ENCODE results near the gene COL4A5.
"Not testable (repeated sequence)": the region's sequence is repeated elsewhere in the genome, so short reads cannot be mapped to it uniquely, and the experiment has no call there.

Gene COL4A5

DNA sequence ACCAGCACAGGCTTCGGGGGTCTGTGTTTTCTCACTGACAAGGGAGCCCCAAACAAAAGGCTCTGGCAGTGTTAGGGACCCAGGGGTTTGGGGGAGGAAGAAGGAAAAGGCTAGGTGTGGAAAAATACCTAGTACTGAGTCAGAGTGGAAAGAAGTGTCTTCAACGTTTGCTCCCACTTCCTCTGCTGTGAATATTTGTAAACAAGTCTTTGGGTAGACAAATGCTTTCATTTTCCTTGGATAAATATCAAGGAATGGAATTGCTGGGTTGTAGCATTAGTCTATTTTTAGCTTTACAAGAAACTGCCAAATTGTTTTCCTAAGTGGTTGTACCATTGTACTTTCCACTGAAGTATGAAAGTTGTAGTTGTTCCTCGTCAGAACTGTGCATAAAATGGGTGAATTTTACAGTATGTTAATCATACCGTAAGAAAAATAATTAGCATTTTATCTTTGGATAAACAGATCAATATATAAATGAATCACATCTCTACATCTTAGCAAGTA, 17.4 kb downstream of the COL4A5 start:
- DNase-seq = no peak

DNA sequence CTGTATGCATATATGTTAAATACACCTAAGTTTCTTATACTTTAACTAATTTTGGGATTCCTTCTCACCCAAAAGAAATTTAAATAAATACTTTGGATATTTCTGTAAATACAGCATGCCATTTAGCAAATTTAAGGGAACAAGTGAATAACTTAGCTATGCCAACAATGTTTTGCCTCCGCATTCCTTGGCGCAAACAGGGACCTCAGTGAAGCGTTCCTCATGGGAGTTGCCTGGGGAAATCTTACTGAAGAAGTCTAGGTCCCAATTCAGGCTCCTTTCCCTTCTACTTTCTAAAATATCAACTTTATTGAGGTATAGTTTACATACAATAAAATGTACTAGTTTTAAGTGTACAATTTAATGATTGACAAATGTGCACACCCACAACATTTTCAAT, 25.0 kb downstream of the COL4A5 start:
- DNase-seq = no peak

DNA sequence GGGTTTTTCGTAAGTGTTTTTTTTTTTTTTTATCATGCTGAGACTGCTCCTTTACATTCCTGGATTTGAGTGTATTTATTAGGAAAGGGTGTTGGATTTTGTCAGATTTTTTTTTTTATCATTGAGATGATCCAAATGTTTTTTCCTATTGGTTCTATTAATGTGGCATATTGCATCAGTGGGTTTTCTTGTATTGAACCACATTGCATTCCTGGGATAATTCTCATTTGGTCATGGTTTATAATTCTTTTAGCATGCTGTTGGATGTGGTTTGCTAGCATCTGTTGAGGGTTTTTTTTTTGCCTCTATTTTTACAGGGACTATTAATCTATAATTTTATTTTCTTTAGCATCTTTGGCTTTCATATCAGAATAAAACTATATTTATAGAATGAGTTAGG, 28.8 kb downstream of the COL4A5 start:
- DNase-seq = no peak

DNA sequence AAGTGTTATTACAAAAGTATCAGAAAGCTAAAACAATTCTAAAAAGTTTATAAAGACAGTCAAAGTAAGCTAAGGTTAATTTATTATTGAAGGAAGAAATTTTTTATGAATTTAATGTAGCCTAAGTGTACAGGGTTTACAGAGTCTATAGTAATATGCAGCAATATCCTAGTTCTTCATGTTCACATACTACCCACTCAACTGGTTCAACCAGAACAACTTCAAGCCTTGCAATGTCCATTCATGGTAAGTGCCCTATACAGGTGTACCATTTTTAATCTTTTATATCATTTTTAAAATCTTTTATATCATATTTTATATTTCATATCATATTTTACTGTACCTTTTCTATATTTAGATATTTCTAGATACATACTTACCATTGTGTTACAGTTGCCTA, 34.3 kb downstream of the COL4A5 start:
- no peak for DNase-seq

DNA sequence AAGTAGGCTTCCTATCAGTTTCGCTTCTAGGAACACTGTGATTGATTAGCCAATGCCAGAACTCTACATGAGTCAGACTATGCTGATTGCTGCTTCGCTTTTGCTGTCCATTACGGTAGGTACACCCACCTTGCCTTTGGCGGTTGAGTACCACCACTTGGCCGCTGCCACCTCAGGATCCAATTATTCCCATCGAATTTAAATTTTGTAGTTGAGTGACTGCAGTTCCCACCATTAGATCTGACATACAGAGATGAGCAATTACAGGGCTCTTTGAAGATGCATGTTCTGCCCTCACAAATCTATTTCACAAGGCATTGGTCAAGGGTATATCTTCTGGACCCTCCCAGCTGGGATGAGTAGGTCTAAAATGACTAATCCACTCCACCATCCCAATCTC, 41.9 kb downstream of the COL4A5 start:
- not testable (repeated sequence) for DNase-seq

DNA sequence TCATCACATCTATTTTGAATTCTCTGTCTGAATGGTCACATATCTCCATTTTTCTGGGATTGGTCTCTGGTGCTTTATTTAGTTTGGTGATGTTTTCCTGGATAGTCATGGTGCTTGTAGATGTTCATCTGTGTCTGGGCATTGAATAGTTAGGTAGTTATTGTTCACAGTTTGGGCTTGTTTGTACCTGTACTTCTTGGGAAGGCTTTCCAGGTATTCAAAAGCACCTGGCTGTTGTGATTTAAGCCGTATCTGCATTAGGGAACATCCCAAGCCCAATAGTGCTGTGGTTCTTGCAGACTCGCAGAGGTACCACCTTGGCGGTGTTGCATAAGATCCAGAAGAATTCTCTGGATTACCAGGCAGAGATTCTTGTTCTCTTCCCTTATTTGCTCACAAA, 44.6 kb downstream of the COL4A5 start:
- no peak for DNase-seq

DNA sequence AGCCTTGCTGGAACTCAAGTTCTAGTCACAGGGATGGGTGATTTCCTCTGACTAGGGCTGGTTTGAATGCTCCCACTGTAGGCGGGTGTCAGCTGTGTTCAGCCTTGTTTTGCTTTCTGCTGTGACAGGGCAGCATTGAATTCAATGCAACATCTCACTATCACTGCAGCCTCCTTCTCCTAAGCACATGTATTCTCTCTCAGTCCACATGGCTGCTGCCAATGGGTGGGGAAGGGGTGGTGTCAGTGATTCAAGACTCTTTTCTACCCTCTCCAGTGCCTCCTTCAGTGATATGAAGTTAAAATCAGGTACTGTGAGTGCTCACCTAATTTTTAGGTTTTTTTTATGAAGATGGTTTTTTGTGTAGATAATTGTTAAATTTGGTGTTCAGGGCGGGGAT, 46.3 kb downstream of the COL4A5 start:
- DNase-seq = no peak

DNA sequence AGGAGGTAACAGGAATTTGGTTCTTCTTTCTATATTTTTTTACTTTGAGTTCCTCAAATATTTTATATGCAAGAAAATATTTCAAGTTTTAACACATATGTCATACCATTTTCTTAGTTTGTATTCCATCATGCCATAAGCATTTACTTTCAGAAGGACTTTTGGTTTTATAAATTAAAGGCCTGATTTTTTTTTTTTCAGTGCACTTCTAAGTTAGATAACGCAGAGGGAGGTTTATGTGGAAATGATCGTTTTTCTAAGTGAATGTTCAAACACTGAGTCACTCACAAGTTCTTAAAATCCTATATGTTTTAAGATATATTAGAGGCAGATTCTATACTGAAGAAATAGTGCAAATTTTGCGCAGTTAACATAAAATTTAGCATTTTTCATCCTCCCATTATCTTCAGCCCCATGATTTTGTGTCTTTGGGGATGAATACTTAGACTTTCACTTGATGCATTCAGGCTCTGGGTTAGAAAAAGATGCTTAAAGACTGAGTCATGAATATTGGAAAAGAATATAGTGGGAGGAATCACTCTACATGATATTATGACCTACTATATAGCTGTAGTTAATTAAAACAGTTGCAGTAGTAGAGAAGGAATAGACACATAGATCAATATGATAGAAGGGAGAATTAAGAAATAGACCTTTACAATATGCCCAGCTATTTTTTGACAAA, 54.9 kb downstream of the COL4A5 start:
- DNase-seq = no peak

DNA sequence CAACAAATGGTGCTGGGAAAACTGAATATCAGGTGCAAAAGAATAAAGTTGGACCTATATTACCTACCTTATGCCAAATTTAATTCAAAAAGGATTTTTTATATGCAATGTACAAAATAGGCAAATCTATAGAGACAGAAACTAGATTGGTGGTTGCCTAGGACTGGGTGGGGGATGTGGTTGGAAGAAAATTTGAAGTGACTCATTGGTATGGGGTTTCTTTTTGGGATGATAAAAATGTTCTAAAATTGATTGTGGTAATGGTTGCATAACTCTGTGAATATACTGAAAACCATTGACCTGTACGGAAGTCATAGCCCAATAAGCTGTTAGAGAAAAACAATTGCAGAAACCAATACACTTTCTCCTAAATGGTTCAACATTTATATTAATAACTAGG, 72.1 kb downstream of the COL4A5 start:
- no peak for DNase-seq

DNA sequence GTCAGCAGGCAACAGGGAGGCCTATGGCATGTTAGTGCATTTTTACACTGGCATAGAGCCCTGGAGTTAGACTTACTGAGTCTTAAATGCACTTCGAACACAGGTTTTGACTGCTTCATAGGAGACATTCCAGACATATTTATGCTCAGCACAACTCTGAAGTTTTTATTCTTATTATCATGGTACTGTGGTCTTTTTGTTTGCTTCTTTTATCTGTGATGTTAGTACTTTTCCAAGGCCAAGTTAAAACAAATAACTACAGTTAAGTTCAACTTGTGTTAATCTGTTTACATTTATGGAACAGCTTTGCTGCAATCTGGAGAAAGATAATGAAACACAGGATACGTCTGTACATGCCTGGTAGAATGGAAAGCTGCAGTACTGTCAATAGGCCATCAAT, 76.5 kb downstream of the COL4A5 start:
- DNase-seq = no peak

DNA sequence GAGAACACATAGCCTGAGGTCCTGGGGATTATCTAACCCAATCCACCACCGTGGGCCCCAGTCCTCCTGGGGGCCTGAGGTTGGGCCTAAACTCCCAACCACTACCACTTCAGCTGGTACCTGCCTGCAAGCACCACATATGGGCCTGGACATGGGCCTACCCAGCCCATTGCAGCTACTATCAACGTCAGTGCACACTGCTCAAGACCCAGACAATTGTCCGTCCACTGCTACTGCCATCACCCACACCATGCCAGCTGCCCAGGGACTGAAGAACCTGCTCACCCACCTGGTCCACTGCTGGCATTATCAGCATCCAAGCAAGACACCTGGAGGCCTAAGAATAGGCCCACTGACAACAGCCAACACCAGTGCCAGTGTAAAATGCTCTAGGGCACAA, 88.1 kb downstream of the COL4A5 start:
- no peak for DNase-seq

DNA sequence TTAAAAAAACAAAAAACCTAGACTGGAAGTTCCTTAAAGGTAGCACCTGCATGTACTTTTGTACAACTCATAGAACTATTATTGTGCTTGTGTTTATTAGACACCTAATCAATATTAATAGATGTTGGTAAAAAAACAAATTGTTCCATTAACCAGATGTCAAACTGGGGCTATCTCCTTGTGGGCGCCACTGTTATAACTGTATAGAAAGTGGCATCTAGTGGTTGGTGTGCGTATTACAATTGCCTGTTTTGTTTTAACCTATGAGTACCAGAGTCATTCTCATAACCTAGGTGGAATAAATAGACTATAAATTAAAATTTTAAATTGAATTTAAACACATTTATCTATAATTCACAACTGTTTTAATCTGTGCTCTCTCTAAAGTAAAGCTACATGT, 97.4 kb downstream of the COL4A5 start:
- peak; percentile 22 for DNase-seq

DNA sequence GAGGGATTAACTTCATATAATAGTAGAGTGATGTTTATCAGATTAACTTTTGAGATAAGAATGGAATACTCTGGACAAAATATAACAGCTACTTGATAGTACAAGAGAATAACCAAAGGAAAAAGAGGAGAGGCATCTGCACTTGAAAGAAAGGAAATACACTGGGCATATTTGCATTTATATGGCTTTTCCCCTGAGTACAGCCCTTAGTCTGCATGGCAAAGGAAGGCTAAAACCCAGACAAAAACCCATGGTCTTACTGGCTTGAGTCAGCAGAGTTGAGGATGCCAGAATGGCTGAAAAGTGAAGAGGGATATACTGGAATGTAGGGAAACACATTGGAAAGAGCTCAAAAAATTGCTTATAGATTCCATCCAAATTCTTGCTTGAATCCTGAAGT, 101.6 kb downstream of the COL4A5 start:
- no peak for DNase-seq

DNA sequence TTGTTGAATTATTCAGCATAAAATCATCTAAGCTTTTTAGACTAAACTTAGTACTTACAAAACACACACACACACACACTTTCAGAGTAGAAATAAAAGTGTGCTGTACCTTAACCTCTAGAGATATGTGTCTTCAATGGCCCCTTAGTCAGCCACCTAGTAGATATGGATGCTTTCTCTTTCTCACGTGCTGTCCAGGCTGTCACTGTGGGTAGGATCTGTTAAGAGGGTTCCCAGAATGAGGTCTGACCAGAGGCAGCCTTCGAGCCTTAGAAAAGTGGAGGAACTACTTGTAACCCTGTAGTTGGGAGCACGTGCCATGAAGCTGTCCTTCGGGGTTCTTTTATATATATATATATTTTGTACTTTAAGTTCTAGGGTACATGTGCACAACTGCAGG, 117.9 kb downstream of the COL4A5 start:
- DNase-seq = no peak

DNA sequence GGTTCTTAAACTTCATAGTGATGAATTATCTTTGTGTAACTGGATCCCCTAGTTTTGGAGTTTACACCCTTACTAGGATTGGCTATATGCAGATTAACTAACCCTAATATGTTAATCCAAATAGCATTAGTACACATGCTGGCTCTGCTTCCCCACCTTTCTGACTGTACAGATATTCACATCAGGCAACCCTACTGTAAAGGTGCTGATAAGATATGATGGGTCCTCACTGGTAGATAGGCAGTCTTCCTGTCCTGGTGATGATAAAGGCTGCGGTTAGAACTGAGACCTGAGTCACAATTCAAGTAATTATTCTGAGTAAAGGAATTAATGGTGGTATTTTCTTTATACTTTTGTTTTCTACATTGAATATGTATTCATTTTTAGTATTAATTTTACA, 118.6 kb downstream of the COL4A5 start:
- DNase-seq = no peak

DNA sequence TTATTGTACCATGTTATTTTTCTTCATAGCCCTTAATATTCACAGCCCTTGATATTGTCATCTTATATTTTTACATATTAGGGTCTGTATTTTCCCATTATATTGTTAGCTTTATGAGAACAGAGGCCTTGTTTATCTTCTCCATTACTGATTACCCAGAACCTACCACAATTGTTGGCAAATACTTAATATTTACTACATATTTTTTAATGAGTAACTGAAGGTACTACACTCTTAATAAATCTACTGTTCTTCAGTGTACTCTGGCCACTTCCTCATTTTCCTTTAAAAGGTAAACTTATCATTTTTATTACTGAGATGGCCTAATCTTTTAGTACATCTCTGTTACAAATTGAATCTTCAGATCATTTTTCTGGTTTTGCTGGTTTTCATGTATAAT, 133.5 kb downstream of the COL4A5 start:
- DNase-seq = no peak

DNA sequence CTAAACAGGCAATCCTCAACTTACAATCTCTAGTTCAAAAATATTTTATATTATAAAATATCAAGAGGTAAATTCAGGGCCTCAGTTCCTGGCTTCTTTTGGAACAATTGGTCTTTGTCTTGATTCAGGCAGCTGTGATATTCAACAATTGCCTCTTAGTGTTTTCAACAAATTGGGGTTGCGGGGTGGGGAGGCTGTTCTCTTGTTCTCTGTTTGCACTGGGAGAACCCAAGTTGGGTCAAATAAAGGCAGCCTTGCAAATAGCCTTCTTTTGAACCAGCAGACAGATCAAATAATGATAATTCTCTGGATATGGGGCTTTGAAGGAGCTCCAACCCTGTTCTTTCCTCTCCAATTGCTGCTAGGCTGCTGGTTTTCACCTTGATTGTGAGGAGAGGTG, 142.5 kb downstream of the COL4A5 start:
- no peak for DNase-seq

DNA sequence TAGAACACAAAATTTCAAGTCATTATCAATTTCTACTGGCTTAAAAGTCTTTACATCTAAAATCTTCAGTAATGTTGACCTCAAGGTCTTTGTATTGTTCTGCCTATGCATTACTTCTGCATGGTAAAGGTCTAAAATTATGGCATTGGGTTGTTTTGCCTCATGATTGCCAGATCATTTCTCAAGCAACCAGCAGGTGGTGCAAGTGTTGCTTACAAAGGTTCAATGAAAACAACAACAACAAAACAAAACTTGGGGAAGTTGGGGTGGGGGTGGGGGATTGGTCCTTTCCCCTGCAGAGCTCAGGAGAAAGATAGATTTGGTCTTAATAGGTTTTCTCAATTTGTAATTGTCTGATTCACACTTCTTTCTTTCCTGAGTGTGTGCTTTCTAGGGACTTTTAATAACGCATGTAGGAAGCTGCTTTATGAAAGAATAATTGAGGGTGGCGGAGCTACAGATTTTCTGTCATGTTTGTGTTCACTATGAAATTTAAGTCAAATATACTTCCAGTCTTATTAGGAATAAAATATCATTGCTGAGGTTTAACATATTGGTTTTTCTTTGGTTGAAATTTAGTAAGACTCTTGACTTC, 145.1 kb downstream of the COL4A5 start:
- DNase-seq = peak; percentile 12

DNA sequence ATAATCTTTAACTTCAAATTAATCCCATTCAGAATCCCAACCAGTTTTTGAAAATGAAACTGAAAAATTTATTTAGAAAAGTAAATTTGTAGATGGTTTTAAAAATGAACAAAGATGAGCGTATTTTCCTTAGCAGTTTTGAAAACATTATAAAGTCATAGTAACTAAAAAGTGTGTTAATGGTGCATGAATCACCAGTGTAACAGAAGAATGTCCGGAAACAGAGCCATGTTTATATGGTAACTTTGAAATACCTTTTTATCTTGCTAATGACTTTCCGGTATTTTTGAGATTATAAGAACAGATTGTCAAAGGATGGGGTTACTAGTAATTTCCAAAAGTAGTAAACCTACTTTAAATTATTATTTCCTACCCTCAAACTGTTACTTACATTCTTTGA, 150.9 kb downstream of the COL4A5 start:
- no peak for DNase-seq

DNA sequence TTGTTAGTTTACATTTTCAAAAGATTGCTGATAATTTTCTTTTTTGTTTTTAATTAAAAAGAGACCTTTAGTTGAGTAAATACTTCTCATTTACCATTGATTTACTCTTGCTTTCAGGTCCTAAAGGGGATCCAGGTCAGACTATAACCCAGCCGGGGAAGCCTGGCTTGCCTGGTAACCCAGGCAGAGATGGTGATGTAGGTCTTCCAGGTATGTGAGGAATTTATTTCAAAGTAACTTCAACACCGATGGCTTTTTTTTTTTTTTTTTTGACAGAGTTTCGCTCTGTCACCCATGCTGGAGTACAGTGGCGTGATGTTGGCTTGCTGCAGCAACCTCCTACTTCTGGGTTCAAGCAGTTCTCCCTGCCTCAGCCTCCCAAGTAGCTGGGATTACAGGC, 161.6 kb downstream of the COL4A5 start:
- DNase-seq = no peak

DNA sequence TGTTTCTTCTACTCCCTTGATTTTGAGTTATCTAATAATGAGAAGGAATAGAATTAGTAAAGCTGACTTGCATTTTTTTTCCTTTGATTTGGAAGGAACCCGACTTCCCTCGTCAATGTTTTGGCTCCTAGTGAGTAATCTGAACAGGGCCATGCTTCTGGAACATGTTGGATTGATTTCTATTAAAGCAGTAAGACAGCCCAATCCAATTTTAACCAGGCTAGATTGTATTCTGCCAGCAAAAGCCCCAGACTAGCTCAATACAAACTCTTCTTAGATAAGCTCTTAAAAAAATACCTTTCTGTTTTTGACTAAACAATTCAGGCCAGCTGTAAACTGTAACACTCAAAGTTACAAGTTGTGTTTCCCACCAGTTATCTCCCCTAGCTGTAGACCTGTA, 170.5 kb downstream of the COL4A5 start:
- DNase-seq = no peak

DNA sequence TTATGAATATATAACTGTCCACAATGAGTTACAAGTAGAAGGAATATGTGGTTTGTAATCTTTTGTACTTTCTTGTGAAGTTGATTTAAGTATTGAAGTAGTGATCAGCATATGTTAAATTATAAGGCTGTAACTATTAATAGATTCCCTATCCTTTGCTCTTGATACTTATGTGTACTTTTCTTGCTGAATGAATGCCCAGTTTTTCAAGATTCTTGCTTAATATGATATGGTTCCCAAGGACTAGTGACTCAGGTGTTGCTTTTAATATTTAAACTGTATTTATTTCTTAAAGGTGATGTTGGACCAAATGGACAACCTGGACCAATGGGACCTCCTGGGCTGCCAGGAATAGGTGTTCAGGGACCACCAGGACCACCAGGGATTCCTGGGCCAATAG, 175.0 kb downstream of the COL4A5 start:
- DNase-seq = no peak

DNA sequence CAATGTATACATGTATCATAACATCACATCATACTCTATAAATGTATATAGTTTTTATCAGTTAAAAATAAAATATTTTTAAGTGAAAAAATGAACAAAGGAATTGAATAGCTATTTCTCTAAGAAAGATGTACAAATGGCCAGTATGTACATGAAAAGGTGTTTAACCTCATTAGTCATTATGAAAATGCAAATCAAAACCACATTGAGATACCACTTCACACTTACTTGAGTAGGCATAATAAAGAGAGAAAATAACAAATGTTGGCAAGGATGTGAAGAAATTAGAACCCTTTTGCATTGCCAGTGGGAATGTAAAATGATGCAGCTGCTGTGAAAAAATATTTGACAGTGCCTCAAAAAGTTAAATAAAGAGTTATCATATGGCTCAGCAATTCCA, 201.2 kb downstream of the COL4A5 start:
- DNase-seq = no peak

DNA sequence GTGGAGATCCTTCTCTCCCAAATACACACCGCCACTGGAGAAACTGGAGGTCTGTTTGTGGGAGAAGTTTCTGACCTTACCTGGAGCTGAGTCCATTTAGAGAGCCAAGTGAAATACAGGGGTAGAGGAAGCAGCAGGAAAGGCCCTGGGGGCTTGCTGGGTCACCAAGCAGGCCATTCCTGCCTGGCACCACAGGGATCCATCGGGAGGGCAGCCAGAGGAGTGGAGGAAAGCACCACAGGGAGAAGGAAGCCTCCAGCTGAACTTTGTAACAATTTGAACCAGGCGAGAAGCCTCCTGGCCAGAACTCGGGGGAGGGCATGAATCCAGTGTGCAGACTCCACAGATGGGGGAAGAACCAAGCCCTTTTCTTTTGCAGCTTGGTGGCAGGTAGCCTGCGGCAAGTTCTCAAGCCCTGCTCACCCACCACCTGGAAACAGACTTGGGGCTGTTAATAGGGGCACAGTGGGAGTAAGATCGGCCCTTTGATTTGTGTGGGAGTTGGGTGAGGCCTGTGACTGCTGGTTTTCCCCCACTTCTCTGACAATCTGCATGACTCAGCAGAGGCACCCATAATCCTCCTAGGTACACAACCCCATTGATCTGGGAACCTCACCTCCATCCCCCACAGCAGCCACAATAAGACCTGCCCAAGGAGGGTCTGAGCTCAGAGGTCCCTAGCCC, 202.1 kb downstream of the COL4A5 start:
- DNase-seq = no peak

DNA sequence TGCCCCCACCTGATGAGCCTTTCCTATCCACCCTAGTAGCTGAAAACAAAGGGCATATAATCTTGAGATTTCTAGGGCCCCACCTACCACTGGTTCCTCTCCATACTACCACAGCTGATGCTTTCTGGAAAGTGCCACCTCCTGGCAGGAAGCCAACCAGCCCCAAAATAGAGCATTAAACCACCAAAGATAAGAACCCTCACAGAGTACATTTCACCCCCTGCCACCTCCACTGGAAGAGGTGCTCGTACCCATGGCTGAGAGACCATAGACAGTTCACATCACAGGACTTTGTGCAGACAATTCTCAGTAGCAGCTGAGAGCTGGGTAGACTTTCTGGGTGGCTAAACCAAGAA, 202.6 kb downstream of the COL4A5 start:
- peak; percentile 7 for DNase-seq

All from RPMI8226 (cell line).